Measurements from ENCODE around the gene TAGLN3. TPM values are rescaled to one million over a fixed set of nuclear protein-coding genes. Genes with fewer than 3 reads are reported as not detected.

TAGLN3 gene
- total and polyA plus RNA-seq, 4 donors, result not detected

- Histone ChIP-seq H3K4me3 (ENCODE audit: low read depth in 1 of 3, low read length in 3 of 3) (no peak overlapping the region), H3K27ac (ENCODE audit: low read depth in 1 of 2, low read length in 2 of 2) (no peak overlapping the region), H3K9ac (ENCODE audit: low read depth in 1 of 2, low read length in 2 of 2) (no peak overlapping the region), H3K27me3 (ENCODE audit: control insufficient read depth in 4 of 4, insufficient read depth in 4 of 4, low read length in 3 of 4) (peaks cover 0 to 3% (median 0%) of the 10 kb centered on the region in 4 donors), H3K36me3 (ENCODE audit: control insufficient read depth in 4 of 4, insufficient read depth in 3 of 4, low read depth in 1 of 4, low read length in 3 of 4) (no peaks in the 10 kb centered on the region), H3K9me3 (ENCODE audit: control insufficient read depth in 4 of 4, low read length in 3 of 4) (no peaks in the 10 kb centered on the region), H3K4me1 (ENCODE audit: control insufficient read depth in 4 of 4, insufficient read depth in 4 of 4, low read length in 3 of 4) (peaks cover 2 to 19% (median 12%) of the 10 kb centered on the region in 4 donors)
- WGBS, result 77% methylated on average over 2 of the region's 2 CpGs
- TF ChIP-seq RAD21 (IDR thresholded peaks at IDR 0.05), result no peak
- no peak for TF ChIP-seq FOXA1 (IDR thresholded peaks at IDR 0.05)
- TF ChIP-seq HNF4A (conservative IDR thresholded peaks at IDR 0.05), result no peak
- TF ChIP-seq EGR1 (IDR thresholded peaks at IDR 0.05; ENCODE audit: low read depth in 2 of 2), result no peak
- no peak for TF ChIP-seq FOXA2 (IDR thresholded peaks at IDR 0.05)
- no peak for TF ChIP-seq SP1 (IDR thresholded peaks at IDR 0.05)
- TF ChIP-seq HNF4G (IDR thresholded peaks at IDR 0.05), result no peak
- TF ChIP-seq GABPA (IDR thresholded peaks at IDR 0.05 in 1 of 2, conservative IDR thresholded peaks at IDR 0.05 in 1 of 2), result no peak
- TF ChIP-seq YY1 (IDR thresholded peaks at IDR 0.05), result no peak
- TF ChIP-seq ZBTB33 (IDR thresholded peaks at IDR 0.05), result no peak
- TF ChIP-seq NR2F2 (IDR thresholded peaks at IDR 0.05), result no peak
- no peak for TF ChIP-seq ATF3 (IDR thresholded peaks at IDR 0.05)
- no peak for TF ChIP-seq MAX (IDR thresholded peaks at IDR 0.05)
- no peak for TF ChIP-seq RXRA (IDR thresholded peaks at IDR 0.05)
- no peak for TF ChIP-seq JUND (IDR thresholded peaks at IDR 0.05)
- TF ChIP-seq TAF1 (conservative IDR thresholded peaks at IDR 0.05), result no peak
- no peak for TF ChIP-seq CTCF (IDR thresholded peaks at IDR 0.05; ENCODE audit: low read depth, low read length, missing input control)
- no peak for DNase-seq (ENCODE audit: low spot score)
These were observed 5.5 kb downstream of the TAGLN3 start for GRCh38 chr3:112004187-112004586.

- DNase-seq (ENCODE audit: low spot score), result peak; percentile 42
- Histone ChIP-seq H3K27me3 (ENCODE audit: control insufficient read depth in 4 of 4, insufficient read depth in 4 of 4, low read length in 3 of 4) (peaks cover 0 to 3% (median 0%) of the 10 kb centered on the region in 4 donors), H3K4me3 (ENCODE audit: low read depth in 1 of 3, low read length in 3 of 3) (no peak overlapping the region), H3K9me3 (ENCODE audit: control insufficient read depth in 4 of 4, low read length in 3 of 4) (no peaks in the 10 kb centered on the region), H3K36me3 (ENCODE audit: control insufficient read depth in 4 of 4, insufficient read depth in 3 of 4, low read depth in 1 of 4, low read length in 3 of 4) (no peaks in the 10 kb centered on the region), H3K9ac (ENCODE audit: low read depth in 1 of 2, low read length in 2 of 2) (no peak overlapping the region), H3K4me1 (ENCODE audit: control insufficient read depth in 4 of 4, insufficient read depth in 4 of 4, low read length in 3 of 4) (peaks cover 2 to 17% (median 11%) of the 10 kb centered on the region in 4 donors), H3K27ac (ENCODE audit: low read depth in 1 of 2, low read length in 2 of 2) (no peak overlapping the region)
- TF ChIP-seq FOXA2 (IDR thresholded peaks at IDR 0.05) (no peak), SP1 (IDR thresholded peaks at IDR 0.05) (peak; percentile 58), ATF3 (IDR thresholded peaks at IDR 0.05) (no peak), HNF4A (conservative IDR thresholded peaks at IDR 0.05) (peak; percentile 74 to 80), EGR1 (IDR thresholded peaks at IDR 0.05; ENCODE audit: low read depth in 2 of 2) (peak; percentile 94 to 95), RXRA (IDR thresholded peaks at IDR 0.05) (peak in 1 of 2 donors; percentile 17), HNF4G (IDR thresholded peaks at IDR 0.05) (peak; percentile 11)
- WGBS, result 51% methylated on average over 2 of the region's 2 CpGs
These were observed 5.9 kb downstream of the TAGLN3 start for GRCh38 chr3:112004669-112005068.
